Measurements from ENCODE around the gene TRIP13. TPM values are rescaled to one million over a fixed set of nuclear protein-coding genes. Genes with fewer than 3 reads are reported as not detected.

TRIP13 gene
- total and polyA plus RNA-seq, 10 of the 15 experiments (the other 5 are each of a cell fraction or from before 2014, with no cell fraction given) = 15.1 to 64.9 (median 32.2) TPM

- Histone ChIP-seq H2AFZ (ENCODE audit: control insufficient read depth, low read depth, low read length) (no peak overlapping the region), H3K9ac (ENCODE audit: control insufficient read depth, insufficient read depth, low read length) (no peak overlapping the region), H3K4me1 (ENCODE audit: control insufficient read depth, insufficient read depth, low read length) (no peaks in the 10 kb centered on the region), H3K4me2 (ENCODE audit: control insufficient read depth, insufficient read depth) (no peak overlapping the region), H3K27me3 (replicated peaks in 1 of 2; ENCODE audit: control insufficient read depth in 2 of 2, insufficient read depth in 2 of 2, low read length in 1 of 2) (no peaks in the 10 kb centered on the region), H3K4me3 (no peak overlapping the region), H3K79me2 (ENCODE audit: control insufficient read depth, insufficient read depth, low read length) (no peaks in the 10 kb centered on the region), H3K36me3 (ENCODE audit: control insufficient read depth in 2 of 2, insufficient read depth in 2 of 2, low read length in 1 of 2) (peaks cover 26 to 41% of the 10 kb centered on the region in 2 experiments), H3K9me3 (replicated peaks; ENCODE audit: control insufficient read depth, insufficient read depth, low read length) (no peaks in the 10 kb centered on the region), H3K27ac (ENCODE audit: control insufficient read depth, insufficient read depth) (no peak overlapping the region), H4K20me1 (ENCODE audit: control insufficient read depth, insufficient read depth) (no peaks in the 10 kb centered on the region)
- WGBS (ENCODE audit: insufficient coverage, insufficient replicate concordance, low lambda C conversion rate, missing lambda C conversion rate) = 85% methylated on average over 10 of the region's 10 CpGs
- no peak for ATAC-seq
- CTCF ChIA-PET = no interaction called here
- RAD21 ChIA-PET (ENCODE audit: unreplicated experiment) = no interaction called here
- POLR2A ChIA-PET = no interaction called here
- TF ChIP-seq CUX1 (IDR thresholded peaks at IDR 0.05; ENCODE audit: insufficient replicate concordance, low read depth, low read length) (no peak), SPI1 (IDR thresholded peaks at IDR 0.05; ENCODE audit: borderline replicate concordance, insufficient read depth, low read depth, low read length) (no peak), POLR2A (IDR thresholded peaks at IDR 0.05; ENCODE audit: low read depth, low read length) (peak; percentile 47; the same call in 1 of the 2 replicates), PBX3 (IDR thresholded peaks at IDR 0.05; ENCODE audit: insufficient replicate concordance, low read depth, low read length) (no peak), RB1 (IDR thresholded peaks at IDR 0.05; ENCODE audit: borderline replicate concordance) (no peak), RCOR1 (conservative IDR thresholded peaks at IDR 0.05; ENCODE audit: low read depth, low read length) (no peak), HDGF (IDR thresholded peaks at IDR 0.05) (no peak)
- SMC1A ChIA-PET (ENCODE audit: uncharacterized antibody, unreplicated experiment) = no interaction called here
- no peak for DNase-seq (ENCODE audit: low read depth, low spot score)
- no TSS peak for BruUV-seq (replicated peaks)
- in situ Hi-C loops (cut with MboI) (no loop called here), intact Hi-C loops (cut with micrococcal nuclease; ENCODE audit: unreplicated experiment) (no loop called here)
- no peak for FAIRE-seq
These were observed 26.9 kb upstream of the TRIP13 start for GRCh38 chr5:865771-866170.

Data from GM12878 (cell line).